Activated naive CD4-positive, alpha-beta T cell (primary cell): ENCODE data around the gene NRG3.
"Not testable (repeated sequence)": the region's sequence is repeated elsewhere in the genome, so short reads cannot be mapped to it uniquely, and the experiment has no call there.

Experiments used
- DNase-seq, 4 experiments: peaks; one replicate each; lab custom pipeline; 2025; lab: John Stamatoyannopoulos, UW

NRG3 gene

DNA sequence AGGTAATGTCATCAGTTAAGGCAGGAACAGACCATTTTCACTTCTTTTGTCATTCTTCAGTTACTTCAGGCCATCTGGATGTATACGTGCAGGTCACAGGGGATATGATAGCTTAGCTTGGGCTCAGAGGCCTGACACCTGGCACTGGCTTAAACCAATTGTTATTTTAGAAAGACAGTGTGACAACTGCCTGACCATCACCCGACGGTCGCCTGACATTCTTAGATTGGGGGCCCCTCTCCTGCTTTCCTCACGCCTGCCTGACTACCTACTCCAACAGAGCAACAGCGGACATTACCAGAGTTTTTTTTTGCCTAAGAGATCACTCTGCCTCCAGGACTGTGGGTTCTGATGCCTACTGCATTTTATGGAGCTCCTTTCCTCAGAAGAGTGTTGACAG is 803.5 kb downstream of the NRG3 start:
- DNase-seq, result not testable (repeated sequence)

DNA sequence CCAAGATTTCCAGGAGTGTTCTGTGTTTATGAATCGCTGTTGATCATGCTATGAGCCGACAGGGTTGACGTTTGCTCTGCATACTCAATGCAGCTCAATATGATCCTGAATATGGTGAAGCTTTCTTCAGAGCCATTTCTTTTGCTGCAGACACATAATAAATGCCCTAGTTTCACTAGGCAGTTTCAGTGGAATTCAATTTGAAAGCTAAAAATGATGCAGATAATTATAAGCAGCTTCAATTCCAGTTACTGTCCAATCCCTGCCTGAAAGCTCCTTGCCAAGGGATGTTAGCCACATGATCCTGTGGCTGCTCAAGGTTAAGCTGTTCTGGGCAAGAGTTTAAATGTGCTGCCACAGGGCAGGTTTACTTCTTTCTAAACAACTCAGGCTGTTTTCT is 805.6 kb downstream of the NRG3 start:
- DNase-seq, result no peak

DNA sequence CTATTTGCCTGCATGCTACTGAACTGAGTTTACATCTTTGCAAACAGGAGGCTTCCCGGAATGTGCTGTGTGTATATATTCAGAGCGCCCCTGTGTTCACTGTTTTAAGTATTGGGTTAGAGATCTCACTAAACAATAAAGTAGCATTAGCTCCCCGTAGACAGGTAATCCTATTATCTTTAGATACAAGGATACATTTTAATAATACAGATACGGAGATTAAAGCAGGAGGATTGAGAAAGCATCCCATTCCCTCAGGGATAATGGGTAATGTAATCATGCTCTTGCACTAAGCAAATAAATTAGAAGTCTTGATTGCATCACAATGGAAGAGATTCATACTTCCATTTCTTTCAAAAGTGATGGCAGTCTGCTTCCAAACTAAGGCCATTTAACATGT is 809.0 kb downstream of the NRG3 start:
- DNase-seq, result no peak

DNA sequence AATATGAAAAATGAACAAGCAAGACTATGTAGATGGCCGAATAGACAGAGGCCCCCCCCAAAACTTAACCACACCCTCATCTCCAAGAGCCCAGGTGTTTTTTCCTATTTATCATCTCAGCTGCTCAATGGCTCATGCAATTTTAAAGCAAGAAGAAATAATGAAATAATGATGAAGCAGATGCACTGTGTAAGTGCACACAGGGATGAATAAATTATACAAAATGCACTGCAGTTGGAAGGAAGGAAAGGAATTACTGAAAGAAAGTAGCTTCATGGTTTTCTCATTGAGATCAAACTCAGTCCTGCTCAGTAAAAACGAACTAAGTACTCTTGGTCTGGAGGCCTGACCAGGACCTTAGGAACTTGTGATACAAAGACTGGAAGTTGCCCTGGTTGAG is 810.1 kb downstream of the NRG3 start:
- no peak for DNase-seq

DNA sequence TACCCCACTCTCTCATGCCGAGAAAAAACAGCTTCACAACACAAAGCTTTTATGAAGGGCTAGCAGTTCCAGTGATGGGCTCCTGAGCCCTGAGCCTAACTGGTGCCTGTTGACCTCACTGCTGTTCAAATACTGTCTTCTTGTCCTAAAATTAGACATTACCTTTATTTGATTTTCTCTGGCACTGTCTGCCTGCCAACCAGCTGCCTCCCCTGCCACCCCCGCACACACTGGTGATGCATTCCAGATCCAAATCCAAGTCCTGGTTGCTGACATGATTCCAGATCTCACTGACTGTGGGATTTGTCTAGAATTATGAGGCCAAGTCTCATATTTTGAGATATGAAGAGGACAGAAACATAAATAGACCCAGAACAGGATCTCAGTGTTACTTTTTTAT is 816.2 kb downstream of the NRG3 start:
- no peak for DNase-seq

DNA sequence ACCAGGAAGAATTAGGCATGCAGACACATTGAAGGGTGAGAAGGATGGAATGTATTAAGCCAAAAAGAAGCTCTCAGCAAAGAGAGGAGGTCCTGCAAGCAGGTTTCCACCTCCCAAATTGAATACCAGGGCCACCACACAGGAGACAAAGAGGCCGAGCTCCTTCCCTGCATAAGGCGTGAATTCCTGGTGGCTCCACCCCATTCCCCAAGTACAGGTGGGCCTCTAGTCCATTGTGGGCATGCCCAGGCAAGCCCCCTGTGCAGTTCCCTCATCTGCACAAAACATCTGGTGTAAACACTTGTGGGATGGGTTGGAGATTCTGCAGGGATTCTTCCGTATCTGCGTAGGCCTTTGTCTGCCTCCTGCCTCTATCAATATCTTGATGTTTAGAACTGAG is 817.5 kb downstream of the NRG3 start:
- DNase-seq, result no peak

DNA sequence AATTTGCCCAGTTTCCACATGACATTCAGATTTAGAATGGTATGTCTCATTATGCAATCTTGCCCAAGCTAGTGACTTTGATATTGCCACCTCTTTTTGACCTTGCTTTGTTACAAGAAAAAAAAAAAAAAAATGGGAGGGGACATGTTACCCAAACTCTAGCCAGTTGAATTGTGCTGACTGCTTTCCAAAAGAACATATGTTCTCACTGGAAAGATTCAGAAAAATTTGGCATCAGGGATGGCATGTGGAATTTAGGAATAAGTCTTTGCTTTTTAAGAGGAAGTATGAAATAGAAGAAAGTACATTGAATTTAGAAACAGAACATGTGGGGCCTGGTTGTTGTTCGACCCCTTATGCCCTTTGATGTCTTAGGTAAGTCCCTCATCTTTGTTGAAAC is 846.8 kb downstream of the NRG3 start:
- no peak for DNase-seq

DNA sequence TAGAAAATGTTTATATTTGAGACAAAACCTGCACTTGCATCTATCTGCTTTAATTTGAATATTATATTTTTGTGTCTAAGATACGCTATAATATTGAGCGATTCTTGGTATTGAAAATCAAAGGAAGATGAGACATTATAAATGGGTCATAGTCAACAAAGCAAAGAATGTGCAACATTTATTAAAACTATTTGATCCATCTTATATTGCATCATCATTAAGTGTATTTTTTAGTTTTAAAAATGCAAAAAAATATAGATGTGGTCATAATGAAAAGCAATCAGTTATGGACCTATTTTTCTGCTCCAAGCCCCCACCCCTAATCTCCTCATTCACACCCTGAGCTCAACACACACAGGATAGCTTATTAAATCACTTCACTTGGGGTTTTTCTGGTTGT is 847.3 kb downstream of the NRG3 start:
- no peak for DNase-seq

DNA sequence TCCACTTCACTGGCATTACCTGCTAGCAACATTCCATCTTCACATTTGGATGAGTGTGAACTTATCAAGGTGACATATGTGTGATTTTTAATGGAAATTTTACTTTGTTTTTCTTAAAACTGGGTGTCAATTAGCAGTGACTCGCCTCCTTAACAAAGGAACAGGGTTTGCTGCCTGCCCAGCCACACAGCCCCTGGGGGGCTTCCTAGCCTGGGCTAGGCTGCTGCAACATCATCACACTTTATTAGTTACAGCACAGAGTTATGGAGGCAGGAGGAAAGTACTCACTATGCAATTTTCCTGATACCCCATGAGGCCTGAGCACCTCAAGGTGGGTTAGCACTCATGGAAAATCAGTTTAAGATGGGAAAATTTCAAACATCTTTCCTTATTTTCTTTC is 861.3 kb downstream of the NRG3 start:
- no peak for DNase-seq

DNA sequence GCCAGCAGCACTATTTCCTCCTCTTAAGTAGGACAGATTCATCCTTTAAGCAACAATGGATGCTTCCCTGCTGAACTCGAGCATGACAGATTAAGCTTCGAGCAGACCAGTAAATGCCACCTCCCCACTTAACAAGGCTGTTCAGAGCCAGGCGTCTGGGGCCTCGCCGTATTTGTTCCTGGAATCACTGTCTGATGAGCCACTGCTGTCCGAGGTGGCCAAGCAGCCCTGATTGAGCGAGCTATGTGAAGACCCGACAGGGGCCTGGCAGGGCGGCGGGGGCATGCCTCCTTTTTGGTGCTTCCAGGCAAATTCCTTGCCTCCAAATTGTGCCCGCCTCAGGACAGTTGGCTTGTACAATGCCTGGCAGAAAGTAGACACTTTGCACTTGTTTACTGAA is 862.6 kb downstream of the NRG3 start:
- no peak for DNase-seq

DNA sequence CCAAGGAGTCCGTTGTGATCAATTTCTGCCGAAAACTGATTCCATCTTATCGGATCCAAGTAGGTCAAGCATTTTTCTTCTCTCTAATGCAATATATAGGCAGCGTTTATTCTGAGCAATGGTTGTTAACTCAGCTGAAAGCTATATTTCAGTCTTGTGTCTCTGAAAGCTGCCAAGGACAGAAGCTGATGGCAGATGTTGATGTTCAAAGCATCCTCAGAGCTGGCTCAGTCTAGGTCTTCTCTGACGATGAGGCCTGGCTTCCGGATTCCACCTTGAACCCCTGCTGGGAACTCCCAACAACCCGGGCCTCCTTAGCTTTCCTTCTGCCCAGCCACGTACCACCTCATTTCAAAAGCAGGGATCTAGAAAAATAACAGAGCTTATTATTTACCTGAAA is 863.6 kb downstream of the NRG3 start:
- no peak for DNase-seq

DNA sequence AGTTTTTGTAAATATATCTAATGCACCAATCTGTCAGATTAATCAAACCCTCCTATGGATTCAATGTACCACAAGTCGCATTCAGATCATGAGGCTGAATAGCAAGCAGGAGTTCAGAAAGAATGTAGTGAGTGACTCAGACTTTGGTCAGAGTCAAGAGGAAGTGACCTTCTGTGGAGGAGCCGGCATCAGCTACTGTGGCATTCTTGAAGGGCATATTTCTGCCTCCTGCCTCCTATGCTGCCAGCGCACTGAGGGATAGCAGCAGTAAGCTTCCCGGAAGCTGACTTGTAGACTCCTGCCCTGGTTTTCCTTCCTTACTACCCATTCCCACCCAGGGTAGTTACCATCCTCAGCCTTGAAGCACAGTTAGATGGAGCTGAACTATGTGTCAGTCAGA is 867.5 kb downstream of the NRG3 start:
- no peak for DNase-seq

DNA sequence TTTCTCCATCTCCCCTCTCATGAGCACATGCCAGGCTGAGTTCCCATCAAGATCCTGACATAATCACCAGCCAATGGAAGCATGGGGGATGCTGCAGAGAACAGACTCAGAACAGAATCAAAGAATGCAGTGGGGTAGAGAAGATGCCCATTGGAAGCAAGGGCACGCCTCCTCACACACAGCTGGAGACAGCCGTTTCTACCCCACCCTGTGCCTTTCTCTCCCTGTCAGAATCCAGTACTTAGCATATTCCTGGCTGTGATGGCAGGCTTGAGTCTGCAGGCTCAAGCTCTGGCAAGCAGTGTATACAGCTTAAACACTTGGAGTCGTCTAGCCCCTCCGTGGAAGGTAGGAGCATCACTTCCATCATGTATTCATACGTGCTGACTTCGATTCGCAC is 867.9 kb downstream of the NRG3 start:
- DNase-seq, result no peak

DNA sequence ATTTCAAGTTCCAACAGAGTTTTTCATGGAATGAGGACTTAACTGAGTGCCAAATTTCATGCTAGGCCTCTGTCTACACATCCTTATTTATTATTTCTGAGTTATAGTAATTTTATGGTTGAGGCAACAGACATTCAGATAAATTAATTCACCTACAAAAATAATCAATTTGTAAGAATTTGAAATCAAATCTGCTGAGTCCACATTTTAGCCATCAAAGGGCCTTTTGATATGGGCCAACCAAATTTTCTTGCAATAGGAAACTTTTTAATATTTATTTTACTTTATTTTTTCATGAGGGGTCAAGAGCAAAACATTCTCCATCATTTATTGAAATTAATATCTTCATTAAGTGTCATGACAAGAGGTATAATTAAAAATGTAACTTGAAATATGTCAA is 875.5 kb downstream of the NRG3 start:
- no peak for DNase-seq

DNA sequence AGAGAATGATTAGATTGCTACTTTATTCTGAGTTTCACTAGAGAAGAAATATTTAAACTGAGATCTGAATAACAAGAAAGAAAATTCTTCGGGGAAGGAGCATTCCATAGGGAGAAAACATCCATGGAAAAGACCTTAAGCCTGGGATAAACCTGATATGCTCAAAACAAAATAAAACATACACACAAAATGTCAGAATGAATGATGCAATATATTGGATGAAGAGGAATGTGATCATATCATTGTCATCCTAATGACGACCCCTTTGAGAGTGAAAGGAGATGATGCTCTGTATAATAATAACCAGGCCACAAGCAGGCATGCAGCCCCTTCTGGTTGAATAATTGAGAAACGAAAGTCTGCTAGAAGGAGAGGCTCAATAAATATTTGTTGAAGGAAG is 882.4 kb downstream of the NRG3 start:
- DNase-seq, result no peak

DNA sequence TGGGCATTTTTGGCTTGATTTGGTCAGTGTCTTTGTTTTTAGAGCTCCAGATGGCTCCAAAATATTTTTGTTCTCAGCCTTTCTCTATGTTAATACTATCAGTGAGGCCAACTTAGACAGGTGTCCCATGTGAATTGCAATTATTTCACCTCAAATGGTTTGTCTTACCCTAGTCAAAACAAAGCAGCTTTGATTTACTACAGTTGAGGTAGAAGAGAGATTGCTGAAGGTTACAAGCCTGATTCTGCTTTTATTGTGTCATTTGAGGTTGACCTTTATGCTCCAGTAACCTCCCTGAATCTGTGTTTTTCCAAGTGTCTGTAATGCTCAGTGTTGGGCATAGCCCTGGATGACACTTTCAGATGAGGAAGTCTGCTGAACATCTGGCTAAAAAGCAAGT is 882.9 kb downstream of the NRG3 start:
- DNase-seq, result no peak

DNA sequence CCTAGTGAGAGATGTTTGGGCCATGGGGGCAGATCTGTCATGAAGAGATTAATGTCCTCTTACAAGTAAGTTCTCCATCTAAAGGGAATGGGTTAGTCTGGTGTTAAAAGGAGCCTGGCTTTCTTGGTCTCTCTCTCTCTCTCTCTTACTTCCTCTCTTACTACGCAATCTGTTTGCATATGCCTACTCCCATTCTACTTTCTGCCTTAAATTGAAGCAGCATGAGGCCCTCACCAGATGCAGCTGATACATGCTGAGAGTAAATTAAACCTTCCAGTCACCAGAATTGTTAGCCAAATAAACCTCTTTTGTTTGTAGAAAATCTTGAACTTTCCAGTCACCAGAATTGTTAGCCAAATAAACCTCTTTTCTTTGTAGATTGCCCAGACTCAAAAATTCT is 884.1 kb downstream of the NRG3 start:
- DNase-seq, result no peak

DNA sequence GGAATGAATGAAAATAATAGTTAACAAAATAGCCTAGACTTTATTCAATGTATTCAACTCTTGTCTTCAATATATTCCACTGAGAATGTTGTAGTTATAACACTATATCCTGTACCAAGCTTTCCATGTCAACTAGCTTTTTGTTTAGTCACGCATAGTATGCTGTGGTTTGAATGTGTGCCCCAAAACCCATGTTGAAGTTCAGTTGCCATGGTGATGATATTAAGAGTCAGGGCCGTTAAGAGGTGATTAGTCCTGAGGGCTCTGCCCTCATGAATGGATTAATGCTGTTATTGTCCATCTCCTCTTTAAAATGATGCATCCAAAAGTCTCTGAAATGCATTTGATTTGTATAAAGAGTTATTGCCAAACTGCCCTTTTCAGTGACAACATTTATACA is 887.6 kb downstream of the NRG3 start:
- no peak for DNase-seq

DNA sequence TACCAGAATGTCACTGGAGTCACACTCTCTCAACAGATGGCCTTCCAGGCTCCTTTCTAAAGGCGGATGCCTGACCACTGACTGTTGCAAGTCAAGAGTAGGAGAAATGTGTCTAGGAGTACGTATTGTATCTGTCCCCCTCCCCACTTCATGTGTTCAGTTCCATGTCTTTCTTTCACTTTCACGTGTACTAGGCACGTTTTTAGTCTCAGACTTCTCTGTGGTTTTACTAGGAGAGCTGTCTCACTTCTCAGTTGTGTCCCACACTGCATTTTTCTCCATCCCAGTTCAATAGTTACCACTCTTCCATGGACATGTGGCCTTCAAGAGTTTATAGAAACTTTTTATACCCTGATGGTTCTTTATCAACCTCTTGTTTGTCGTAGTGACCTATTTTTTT is 893.0 kb downstream of the NRG3 start:
- DNase-seq, result no peak

DNA sequence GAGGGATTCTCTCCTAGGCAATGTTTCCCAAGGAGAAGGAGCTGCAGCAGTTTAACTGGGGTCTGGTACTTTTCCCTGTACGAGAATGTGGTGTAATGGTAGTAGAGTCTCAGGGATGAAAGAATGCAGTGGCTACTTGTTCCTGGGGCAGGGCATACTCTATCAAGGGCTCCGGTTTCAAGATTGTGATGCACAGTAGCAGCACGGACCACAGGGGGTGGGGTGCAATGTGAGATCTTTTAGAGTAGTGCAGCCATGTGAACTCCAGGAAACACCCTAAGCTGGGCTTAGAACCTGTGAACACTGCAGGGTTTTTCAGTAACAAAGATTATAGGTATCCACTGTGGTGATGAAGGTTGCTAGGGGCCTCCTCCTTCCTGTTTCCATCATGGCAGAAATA is 903.9 kb downstream of the NRG3 start:
- no peak for DNase-seq

DNA sequence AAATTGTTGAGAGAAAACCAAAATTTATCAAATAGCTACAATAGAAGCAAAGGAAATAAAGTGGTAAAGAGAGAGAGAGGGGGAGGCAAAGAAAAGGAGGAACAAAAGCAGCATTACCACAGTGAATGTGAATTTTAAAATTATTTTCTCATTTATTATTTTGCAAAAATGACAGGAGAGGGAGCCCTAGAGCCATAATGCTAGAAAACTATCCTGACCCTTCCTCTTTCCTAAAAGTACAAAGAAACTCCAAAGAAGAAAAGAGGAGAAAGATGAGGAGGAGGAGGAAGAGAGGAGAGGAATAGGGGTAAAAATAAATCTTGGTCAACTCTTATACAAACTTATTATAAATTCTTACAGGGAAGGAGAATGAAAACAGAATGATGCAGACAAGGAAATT is 921.5 kb downstream of the NRG3 start:
- DNase-seq, result no peak

DNA sequence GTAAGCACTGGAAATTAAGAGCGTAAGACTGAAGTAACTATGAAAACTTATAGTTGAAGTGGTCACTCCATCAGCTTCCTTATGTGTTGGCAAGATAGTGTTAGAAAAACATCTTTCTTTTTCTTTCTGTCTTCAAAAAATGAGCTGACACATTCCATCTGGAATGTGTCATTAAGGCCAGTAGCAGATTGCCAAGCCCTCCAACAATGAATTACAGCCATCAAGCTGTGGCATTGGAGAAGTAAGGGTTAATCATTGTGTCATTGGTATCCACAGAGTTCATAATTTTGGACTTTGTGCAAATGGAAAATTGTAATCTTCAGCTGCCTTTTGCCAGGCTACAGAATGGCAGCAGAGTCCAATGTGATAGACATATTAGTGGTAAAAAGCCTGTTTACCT is 926.3 kb downstream of the NRG3 start:
- no peak for DNase-seq

DNA sequence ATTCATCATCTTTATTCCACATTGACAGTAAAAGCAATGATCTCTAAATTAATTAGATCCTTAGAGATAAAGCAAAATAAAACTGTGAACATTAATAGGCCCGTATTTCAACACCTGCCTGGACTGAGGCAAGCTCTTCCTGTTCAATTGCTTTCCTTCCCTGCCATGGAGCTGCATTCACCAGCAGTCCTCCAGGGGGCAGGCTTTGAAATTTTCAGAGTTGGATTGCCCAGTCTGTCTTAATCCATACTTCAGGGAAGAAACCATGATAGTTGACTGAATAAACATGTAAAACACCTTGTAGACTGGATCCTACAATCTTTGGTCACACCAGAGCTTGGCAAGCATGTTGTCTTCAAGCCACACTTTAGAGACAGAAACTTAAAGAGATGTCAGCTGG is 936.6 kb downstream of the NRG3 start:
- DNase-seq, result no peak

DNA sequence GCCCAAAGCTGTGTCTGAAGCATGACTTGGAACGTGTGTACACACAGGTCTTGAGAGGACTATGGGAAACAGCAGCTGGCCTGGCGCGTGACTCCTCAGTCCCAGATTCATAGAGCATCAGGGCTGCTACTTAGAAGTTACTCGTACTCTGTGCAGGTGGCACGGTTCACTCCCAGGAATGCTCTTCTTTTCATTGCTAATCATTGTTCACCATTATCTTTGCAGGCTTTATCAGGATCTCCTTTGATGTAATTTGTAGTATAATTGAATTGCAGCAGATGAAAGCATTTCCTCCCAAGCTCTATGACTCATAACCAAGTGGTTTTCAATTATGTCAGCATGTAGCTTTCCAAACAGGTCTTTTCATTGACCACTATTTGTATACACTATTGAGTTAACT is 938.9 kb downstream of the NRG3 start:
- DNase-seq, result no peak

DNA sequence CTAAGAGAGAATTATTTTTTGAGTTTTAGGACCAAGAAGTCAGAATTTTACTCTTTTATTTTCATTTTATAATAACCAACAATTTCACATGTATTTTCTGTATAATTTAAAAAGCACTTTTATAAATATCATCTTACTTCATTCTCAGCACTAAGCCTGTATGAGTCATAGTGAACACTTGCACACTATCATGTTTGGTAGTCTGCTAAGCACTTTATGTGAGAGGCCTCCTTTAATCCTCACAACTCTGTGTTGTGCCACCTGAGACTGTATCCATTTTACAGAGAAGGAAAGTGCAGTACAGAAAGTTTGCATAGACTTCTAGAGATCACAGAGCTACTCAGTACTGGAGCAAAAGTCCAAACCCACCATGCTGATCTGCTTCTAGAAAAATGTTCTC is 939.6 kb downstream of the NRG3 start:
- DNase-seq, result no peak
